Jurkat, Clone E6-1 (cell line): ENCODE measurements around the gene CAMTA1.
"Not testable (repeated sequence)": the region's sequence is repeated elsewhere in the genome, so short reads cannot be mapped to it uniquely, and the experiment has no call there.

Experiments
- DNase-seq: peaks from one replicate; pipeline ENCODE4 v3.0.0-alpha.2; 2011; ENCODE audit warnings: low read depth, low spot score
- H3K4me3 ChIP-seq: 2 replicates; pipeline ENCODE4 v1.5.1; 2011; ENCODE audit warnings: mild to moderate bottlenecking, low read length, control low read depth, moderate library complexity

CAMTA1 gene

DNA sequence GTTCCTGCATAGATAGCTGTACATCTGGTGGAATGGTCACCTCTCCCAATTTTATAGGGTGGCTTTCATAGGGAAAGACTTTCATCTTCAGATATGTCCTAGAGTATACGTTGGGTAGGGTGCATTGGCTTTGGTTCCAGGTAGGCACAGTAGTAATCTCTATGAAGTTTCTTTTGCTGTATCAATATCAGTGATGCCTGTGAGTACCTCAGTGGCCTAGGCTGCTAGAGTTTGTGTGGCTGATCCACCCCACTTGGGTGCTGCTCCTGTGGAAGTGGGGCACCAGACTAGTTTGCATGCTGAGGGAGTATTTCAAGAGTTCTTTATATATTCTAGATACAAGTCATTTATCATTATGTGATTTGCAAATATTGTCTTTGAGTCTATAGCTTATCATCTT lies 615.3 kb downstream of the CAMTA1 start:
- DNase-seq, result no peak
- no peak overlapping the region for H3K4me3 ChIP-seq

- DNase-seq, result no peak
- H3K4me3 ChIP-seq, result no peak overlapping the region
These were observed 616.7 kb downstream of the CAMTA1 start for GRCh38 chr1:7401814-7402547.

DNA sequence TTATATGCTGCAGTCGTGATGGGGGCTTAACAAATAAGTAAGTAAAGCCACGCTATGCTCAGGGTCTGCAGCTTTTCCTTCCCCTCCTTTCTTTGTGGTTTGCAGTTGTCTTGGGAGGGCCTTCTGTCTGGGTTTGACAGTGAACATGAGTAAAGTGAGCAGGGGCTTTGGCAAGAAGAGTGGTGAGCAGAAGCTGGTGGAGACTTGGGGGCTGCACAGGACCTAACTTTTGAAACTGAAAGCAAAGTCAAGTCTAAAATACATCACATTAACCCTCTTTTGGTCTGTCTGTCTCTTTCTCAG lies 617.2 kb downstream of the CAMTA1 start:
- H3K4me3 ChIP-seq, result no peak overlapping the region
- DNase-seq, result no peak

GRCh38 chr1:7403265-7404045 lies 618.2 kb downstream of the CAMTA1 start:
- no peak overlapping the region for H3K4me3 ChIP-seq
- no peak for DNase-seq

- no peak for DNase-seq
- H3K4me3 ChIP-seq, result no peak overlapping the region
These were observed 618.9 kb downstream of the CAMTA1 start for GRCh38 chr1:7404046-7404742.

DNA sequence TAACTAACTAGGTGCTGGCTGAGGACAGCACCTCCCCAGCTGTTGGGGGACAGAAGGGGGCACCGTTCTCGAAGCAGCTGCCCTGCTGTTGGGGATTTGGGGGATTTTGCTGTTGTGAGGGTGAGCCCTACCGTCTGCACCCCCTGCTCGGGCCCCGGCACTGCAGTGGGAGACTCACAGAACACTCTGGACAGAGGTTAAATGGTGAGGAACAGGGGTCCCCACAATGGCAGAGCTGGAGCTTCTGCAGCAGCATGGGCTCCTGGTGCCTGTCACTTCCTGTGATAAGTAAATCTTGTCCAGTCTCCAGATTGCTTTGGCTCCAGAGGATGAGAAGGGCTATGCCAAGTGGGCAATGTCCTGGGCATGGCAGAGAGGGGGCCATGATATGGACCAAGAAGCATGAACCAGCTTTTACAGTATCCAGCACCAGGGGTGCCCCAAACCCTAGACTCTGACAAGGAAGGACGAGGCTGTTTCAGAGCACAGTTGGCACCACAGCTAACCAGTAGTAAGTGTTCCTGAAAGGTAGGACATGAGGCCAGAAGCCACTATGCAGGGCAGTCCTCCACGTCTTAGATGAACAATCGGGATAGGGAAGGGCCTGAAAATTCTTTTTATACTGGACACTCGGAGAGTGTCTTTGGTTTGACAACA lies 620.7 kb downstream of the CAMTA1 start:
- H3K4me3 ChIP-seq, result no peak overlapping the region
- DNase-seq, result no peak

GRCh38 chr1:7406641-7407543 lies 621.6 kb downstream of the CAMTA1 start:
- H3K4me3 ChIP-seq, result no peak overlapping the region

DNA sequence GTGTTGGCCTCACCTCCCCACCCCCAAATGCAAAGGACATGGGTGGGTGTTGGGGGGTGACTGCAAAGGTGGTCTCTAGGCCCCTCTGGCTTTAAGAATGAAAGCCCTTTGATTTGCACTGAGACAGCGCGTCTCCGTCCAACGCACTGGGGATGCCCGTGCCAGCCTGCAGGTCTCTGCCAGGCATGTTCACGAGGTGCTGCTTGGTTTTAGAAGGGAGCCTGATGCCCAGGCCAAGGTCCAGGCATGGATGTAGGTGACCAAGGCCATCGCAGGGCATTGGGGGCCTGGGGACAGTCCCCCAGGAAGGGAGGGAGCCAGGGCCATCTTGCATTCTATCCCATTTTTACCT lies 622.3 kb downstream of the CAMTA1 start:
- no peak for DNase-seq
- H3K4me3 ChIP-seq, result no peak overlapping the region

More at GRCh38 chr1:7406641-7407543, 621.6 kb downstream of the CAMTA1 start:
- DNase-seq, result no peak

DNA sequence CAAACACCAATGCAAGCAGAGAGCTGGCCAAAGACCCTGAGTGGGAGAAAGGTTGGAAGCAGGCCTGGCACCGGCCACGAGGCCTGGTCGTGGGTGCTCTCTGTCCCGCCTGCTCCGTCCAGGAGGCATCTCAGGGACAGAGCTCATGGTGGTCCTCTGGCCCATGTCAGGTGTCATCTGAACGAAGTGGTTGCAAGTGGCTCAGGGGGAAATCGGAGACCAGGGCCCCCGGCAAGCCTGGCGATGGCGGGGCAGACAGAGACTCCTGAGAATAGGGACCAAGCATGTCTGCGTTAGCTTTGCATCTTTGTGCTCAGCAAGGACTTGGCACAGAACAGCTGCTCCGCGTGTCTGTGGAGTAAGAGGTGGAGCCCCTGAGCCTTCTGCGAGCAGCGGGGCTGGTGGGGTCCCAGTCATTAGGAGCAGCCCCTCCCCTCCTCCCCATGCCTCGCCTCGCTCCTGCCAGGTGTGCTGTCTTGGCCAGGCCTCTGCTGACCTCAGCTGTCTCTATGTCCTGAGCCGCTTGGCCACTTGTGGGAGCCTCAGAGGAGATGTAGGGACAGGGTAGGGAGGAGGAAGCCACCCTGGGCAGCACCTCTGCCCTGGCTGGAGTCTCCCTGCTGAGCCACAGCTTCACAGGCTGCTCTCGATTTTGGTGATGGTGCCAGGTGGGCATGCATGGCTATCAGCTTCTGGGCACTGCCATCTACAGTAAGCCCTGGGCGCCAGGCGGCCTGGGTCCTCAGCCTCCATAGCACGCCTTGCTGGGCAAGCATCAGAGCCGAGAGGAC lies 622.9 kb downstream of the CAMTA1 start:
- DNase-seq, result no peak
- H3K4me3 ChIP-seq, result no peak overlapping the region

DNA sequence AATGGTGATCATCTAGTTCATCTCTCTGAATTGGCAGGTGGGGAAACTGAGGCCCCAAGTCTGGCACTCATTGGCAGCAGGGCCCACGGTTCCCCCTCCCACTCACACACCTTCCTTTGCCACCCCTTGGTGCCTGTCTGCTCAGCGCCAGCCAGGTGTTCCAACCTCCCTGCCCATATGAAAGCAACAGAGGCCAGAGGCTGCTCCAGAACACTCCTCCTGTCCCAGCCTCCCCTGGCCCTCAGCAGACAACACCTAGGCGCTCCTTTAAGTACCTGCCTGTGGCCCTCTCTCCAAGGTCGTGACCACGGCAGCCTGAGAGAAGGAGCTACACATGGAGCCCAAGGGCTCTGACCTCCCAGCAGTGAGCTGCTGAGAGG lies 623.5 kb downstream of the CAMTA1 start:
- no peak for DNase-seq
- H3K4me3 ChIP-seq, result no peak overlapping the region

- H3K4me3 ChIP-seq, result no peak overlapping the region
- DNase-seq, result no peak
These were observed 624.0 kb downstream of the CAMTA1 start for GRCh38 chr1:7409278-7409677.

GRCh38 chr1:7410156-7410555 lies 624.9 kb downstream of the CAMTA1 start:
- H3K4me3 ChIP-seq, result no peak overlapping the region
- DNase-seq, result no peak

DNA sequence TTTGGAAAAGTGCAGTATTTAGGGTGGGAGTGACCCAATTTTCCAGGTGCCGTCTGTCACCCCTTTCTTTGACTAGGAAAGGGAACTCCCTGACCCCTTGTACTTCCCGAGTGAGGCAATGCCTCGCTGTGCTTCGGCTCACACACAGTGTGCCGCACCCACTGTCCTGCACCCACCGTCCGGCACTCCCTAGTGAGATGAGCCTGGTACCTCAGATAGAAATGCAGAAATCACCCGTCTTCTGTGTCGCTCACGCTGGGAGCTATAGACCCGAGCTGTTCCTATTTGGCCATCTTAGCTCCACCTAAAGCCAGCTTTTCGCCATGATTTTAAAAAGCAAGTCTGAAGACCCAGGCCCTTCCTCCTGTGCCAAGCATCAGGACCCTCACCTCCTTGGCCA lies 632.4 kb downstream of the CAMTA1 start:
- not testable (repeated sequence) for DNase-seq, H3K4me3 ChIP-seq

GRCh38 chr1:7418442-7419080 lies 633.3 kb downstream of the CAMTA1 start:
- H3K4me3 ChIP-seq, result no peak overlapping the region
- no peak for DNase-seq

- DNase-seq, result no peak
- no peak overlapping the region for H3K4me3 ChIP-seq
These were observed 634.8 kb downstream of the CAMTA1 start for GRCh38 chr1:7420098-7420445.

- no peak for DNase-seq
- no peak overlapping the region for H3K4me3 ChIP-seq
These were observed 635.3 kb downstream of the CAMTA1 start for GRCh38 chr1:7420470-7421100.

DNA sequence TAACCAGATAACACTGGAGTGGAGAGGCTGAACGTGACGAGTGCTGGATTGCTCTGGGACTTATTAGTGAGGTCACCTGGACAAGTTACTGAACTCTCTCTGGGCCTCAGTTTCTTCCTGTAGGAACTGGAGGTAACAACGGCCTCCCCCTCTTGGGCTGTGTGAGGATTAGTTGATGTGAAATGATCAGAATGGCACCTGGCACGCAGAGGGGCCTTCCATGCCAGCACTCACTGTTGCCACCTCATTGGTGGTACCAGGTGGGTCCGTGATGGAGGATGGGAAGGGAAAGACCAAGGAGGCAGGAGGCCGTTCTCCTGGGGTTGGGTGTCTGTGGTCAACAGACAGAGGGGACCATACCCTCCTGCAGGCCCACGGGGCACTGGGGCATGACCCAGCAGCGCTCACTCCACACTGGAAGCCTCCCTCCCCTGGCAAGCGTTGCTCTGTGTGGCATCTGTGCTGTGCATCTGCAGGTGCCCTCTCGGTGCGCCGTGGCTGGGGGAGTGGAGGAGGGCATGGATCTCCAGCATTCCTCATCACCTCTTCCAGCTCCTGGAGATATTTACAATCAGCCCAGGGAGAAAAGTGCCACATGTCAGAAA lies 636.3 kb downstream of the CAMTA1 start:
- DNase-seq, result no peak
- no peak overlapping the region for H3K4me3 ChIP-seq
